Glomerular visceral epithelial cell (primary cell): ENCODE data around the gene MTA1.

Experiments
- DNase-seq: peaks from one replicate; pipeline ENCODE4 v3.0.0-alpha.2; 2016; ENCODE audit errors: extremely low spot score

Gene MTA1

DNA sequence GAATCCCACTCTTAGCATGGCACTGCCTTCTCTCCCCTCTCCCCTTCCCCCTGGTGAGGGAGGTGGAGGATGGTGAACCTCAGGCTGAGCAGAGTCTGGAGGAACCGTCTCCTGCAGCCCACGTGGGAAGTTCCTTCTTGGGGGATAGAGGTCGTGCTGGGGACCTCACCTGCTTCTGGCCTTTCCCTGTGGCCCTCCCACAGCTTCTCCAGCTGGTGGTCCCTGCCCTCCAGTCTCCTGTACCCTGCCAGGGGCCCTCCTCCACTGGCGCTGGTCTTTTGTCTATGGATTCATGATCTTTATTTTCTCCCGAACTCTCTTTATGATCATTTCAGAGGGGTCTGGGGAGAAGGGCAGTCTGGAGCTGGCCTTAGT is 9.0 kb upstream of the MTA1 start:
- DNase-seq: no peak

DNA sequence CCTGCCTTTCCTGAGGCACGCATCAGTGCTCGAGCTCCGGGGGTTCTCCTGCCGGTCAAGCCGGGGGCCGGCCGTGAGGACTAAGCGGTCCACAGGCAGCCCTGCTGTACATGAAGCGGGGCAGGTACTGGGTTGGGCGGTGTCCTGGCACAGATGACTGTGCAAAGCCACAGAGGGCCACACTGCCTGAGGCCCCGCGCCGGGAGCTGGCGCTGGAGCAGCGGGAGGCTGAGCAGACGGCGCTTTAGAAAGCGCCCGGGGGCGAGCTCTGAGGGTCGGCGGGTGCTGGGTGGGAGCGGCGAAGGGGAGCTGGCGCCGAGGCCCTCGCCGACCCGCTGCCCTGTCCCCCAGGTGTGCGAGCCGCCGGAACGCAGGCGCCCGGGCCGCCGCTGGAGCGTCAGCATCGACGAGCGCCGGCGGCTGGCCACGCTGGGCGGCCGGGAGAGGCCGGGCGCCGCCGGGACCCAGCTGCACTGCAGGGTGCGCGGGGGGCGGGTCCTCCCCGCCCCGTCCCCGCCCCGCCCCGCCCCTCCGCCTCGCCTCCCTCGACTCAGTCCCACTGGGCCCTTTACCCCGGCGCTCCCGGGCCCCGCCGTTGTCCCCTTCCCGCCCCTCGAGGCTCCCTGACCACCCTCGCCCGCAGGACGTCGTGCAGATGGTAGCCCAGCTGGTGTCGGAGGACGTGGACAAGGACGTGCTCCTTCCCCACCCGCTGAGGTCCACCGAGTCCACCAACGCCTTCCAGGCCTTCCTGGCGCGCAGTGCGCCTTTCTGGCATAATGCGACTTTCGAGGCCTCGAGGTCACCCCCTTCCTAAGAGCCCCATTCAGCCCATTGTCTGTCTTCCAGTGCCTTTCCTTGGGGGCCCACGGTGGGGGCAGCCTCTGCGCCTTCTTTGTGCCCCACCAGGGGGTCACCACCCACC is 8.3 kb upstream of the MTA1 start:
- DNase-seq: peak; percentile 55

- no peak for DNase-seq
Measured at GRCh38 chr14:105411985-105412770, 7.4 kb upstream of the MTA1 start.

DNA sequence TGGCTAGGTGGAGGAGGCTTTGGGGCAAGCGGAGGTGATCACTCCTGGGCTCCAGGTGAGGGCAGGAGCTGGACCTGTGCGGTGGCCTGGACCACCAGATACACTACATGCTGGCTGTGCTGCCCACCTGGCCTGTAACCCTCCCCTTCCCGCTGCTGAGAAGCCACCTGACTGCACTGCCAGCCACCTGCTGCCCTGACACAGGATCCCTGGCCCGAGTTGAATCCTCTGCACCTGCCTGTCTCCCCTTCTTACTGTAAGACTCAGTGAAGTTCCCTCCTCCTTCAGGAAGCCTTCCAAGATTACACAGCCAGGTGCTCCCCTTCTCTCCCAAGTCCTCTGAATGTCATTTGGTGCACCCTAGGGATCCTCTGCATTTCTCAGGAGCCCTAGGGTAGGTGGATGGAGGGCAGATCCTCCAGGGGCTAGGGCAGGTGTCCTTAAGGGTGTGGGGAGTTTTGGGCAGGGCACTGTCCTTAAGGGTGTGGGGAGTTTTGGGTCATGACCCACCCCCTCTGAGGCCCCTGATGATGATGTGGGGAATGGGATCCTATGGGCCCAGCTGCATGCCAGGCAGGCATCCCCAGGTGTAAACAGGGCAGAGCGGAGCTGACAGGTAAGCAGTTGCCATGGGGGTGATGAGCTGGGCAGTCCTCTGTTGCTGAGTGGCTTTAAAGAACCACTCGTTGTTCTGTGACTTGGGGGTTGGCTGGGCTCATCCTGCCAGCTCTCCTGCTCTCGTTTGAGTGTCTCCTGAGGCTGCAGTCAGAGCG is 6.7 kb upstream of the MTA1 start:
- DNase-seq: no peak

DNA sequence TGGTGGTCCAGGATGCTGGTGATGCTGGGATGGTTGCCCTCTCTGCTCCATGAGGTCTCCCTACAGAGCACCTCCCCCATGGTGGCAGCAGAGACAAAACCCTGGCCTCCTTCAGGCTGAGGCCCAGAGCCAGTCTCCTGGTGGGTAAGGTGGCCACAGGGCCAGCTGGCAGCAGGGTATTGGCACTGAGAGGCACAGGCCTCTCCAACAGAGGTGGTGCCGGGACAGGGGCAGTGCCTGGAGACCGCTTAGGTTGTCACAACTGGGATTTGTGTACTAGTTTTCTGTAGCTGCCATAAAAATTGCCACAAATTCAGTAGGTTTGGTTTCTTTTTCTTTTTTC is 6.1 kb upstream of the MTA1 start:
- DNase-seq: no peak

GRCh38 chr14:105414456-105415371 is 4.9 kb upstream of the MTA1 start:
- DNase-seq: peak; percentile 51

GRCh38 chr14:105415481-105416428 is 3.9 kb upstream of the MTA1 start:
- no peak for DNase-seq

GRCh38 chr14:105416671-105417070 is 3.0 kb upstream of the MTA1 start:
- no peak for DNase-seq

DNA sequence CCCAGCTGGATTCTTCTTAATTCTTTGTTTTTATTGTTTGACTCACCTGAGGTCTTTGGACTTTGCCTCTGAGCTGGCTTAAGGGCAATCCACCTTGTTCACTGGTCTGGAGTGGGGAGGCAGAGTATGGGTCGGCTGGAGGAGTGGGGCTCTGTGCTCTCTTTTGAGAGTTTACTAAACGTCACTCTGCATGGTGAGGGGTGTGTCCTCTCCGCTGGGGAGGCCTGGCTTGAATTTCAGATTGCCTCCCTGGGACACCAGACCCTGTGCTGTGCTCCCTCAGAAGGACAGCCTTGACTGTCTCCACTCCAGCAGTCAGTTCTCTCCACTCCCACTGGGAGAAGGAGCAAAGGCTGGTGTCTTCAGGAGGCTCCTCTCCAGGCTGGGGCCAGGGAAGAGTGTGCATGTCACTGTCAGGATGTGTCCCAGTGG is 1.9 kb upstream of the MTA1 start:
- DNase-seq: no peak

DNA sequence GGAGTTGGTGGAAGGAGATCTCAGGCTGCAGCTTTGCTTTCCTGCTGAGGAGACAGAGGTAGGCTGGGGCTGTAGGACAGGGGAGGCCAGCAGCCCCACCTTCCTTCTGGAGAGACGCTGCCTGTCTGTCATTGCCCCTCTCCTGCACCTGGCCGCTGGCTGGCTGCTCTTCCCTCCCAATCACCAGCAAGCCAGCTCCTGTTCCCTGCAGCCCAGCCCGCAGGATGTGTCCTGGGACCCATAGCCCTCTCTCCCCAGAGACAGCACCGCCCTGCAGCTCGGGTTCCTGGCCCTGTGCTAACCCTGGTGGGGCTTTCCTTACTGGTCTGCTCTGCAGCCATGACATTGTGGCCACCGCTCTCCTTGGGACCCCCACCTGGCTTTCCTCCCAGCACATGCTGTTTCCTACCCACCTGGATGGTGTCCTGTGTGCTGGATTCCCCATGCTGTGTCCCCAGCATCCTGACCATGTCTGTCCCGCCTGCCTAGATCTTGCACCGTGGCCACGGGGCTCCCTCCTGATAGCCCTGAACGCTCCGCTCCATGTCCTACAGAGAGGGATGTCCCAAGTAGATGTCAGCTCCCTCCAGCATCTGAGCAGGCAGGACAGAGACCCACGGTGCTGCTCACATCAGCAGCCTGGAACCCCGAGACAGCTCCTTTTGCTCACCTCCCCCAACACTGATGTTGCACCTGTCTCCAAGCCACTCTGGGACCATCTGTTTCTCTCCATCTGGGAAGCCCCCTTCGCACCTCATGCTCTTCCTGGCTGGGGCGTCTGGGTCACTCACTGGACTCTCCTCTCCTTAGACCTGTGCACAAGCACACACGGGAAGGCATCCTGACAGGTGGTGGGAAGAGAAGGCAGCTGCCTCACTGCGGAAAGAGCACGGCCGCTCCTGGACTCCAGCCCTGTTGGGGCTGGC is 1.1 kb upstream of the MTA1 start:
- no peak for DNase-seq

GRCh38 chr14:105420101-105420973 is 710 bp downstream of the MTA1 start:
- no peak for DNase-seq

DNA sequence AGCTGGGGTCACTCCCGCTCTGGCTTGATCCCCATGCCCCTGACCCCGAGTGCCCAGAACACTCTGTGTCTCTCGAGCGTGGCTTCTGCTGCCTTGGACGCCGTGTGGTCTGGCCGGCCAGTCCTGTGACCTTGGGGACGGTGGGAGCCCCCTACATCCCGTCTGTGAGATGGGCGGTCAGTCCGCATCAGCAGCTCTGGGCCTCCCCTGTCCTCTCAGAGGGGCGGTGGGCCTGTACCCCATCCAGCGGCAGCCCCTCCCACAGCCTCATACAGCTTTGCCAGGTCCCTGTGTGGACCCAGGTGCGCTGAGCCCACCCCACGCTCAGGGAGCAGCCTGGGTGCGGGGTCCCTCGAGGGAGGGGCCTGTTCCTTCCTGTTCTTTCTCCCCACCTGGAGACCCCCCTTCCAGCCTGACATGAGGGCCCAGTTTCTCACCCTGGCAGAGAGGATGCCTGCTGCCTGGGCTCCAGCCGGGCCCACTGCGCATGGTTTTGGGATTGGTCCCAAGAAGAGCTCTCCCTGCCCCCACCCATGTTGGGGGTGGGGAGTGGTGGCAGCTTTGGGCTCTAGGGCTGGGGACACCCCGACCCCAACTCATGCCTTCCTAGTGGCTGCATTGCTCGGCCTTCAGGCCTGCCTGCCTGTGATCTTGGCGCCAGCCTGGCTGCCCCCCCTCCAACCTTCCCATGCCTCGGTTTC is 1.5 kb downstream of the MTA1 start:
- DNase-seq: no peak

- no peak for DNase-seq
Measured at GRCh38 chr14:105421723-105422615, 2.3 kb downstream of the MTA1 start.

DNA sequence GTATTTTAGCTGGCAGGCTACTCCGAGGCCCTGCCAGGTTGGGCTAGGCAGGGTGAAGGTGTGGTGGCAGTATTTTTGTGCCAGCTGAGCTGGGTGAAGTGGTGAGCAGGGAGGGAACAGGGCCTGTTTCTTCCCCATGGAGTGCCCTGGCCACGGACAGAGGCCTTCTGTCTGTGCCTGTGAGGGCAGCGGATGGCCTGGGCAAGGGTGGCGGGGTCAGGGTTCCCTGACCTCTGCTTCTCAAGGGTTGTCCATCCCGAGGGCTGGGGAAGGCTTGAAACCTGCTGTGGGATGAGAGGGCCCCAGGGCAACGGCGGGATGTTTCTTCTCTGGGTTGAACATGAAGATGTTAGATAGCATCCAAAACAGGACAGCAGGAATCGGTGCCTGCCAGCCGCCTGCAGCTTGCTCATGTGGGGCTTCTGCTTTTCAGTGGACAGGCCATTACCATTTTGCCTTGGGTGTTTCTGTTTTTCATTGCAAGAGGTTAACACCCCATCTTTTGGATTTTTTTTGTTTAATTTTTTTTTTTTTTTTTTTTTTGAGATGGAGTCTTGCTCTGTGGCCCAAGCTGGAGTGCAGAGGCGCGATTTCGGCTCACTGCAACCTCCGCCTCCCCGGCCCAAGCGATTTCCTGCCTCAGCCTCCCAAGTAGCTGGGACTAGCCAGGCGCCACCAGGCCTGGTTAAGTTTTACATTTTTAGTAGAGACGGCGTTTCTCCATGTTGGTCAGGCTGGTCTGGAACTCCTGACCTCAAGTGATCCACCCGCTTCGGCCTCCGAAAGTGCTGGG is 3.3 kb downstream of the MTA1 start:
- DNase-seq: no peak

GRCh38 chr14:105423488-105424195 is 4.0 kb downstream of the MTA1 start:
- DNase-seq: no peak
